Fibroblast of lung (primary cell): ENCODE measurements around the gene LGI2. TPM values are rescaled to one million over a fixed set of nuclear protein-coding genes. Genes with fewer than 3 reads are reported as not detected.

Source experiments
- DNase-seq, 2 donors: peaks; one replicate each; pipeline versions ENCODE4 v3.0.0 to v3.0.0-alpha.2; 2010; ENCODE audit warnings: low read depth in 2 of 2
- H2AFZ ChIP-seq: 2 replicates; pipeline ENCODE4 v1.5.1; 2012; ENCODE audit warnings: low read length, control low read depth, inconsistent platforms
- H3K27ac ChIP-seq: 2 replicates; pipeline ENCODE4 v1.5.1; 2011; ENCODE audit warnings: low read length, control low read depth; ENCODE audit not compliant: insufficient read depth
- H3K27me3 ChIP-seq: 2 replicates; pipeline ENCODE4 v1.5.1; 2011; ENCODE audit warnings: mild to moderate bottlenecking, low read length; ENCODE audit not compliant: control insufficient read depth, insufficient read depth
- H3K36me3 ChIP-seq: 2 replicates; pipeline ENCODE4 v1.5.1; 2011; ENCODE audit warnings: low read length; ENCODE audit not compliant: control insufficient read depth, insufficient read depth
- H3K4me1 ChIP-seq: 2 replicates; pipeline ENCODE4 v1.5.1; 2011; ENCODE audit warnings: low read length; ENCODE audit not compliant: control insufficient read depth, insufficient read depth; ENCODE audit errors: extremely low read depth
- H3K4me2 ChIP-seq: 2 replicates; pipeline ENCODE4 v1.5.1; 2011; ENCODE audit warnings: low read length, control low read depth; ENCODE audit not compliant: insufficient read depth; ENCODE audit errors: extremely low read depth
- H3K4me3 ChIP-seq, 4 experiments: fragments of 200-600 bp in 1 of 4; sonication (generic) in 1 of 4; replicated peaks in 1 of 4; 2 replicates each; pipeline ENCODE4 v1.5.1; 2011 to 2016; ENCODE audit warnings: low read length in 4 of 4, low read depth in 3 of 4, mild to moderate bottlenecking in 3 of 4, control low read depth in 2 of 4, inconsistent platforms in 1 of 4, mixed read lengths in 1 of 4; ENCODE audit not compliant: insufficient read depth in 1 of 4; ENCODE audit errors: control extremely low read depth in 1 of 4
- H3K79me2 ChIP-seq: 2 replicates; pipeline ENCODE4 v1.5.1; 2012; ENCODE audit warnings: mild to moderate bottlenecking, low read length, inconsistent platforms; ENCODE audit not compliant: control insufficient read depth, insufficient read depth
- H3K9ac ChIP-seq: 2 replicates; pipeline ENCODE4 v1.5.1; 2011; ENCODE audit warnings: mild to moderate bottlenecking, low read length, control low read depth; ENCODE audit not compliant: insufficient read depth
- H3K9me3 ChIP-seq: 2 replicates; pipeline ENCODE4 v1.5.1; 2012; ENCODE audit warnings: low read depth, low read length; ENCODE audit not compliant: control insufficient read depth, insufficient read depth
- H4K20me1 ChIP-seq: 2 replicates; pipeline ENCODE4 v1.5.1; 2011; ENCODE audit warnings: low read length; ENCODE audit not compliant: control insufficient read depth, insufficient read depth; ENCODE audit errors: extremely low read depth
- CTCF ChIP-seq, 2 donors: IDR thresholded peaks in 1 of 2; conservative IDR thresholded peaks in 1 of 2; 1 replicate in 1 of 2; 2 replicates in 1 of 2; pipeline ENCODE4 v1.5.1; 2011 to 2012; ENCODE audit warnings: low read length in 2 of 2, control low read depth in 1 of 2, inconsistent platforms in 1 of 2, low read depth in 1 of 2, mild to moderate bottlenecking in 1 of 2
- EZH2 ChIP-seq: IDR thresholded peaks from 2 replicates; pipeline ENCODE4 v1.5.1; 2012; ENCODE audit warnings: low read length, control low read depth, mild to moderate bottlenecking; ENCODE audit errors: missing control alignments
- polyA plus RNA-seq, 2 donors: library from polyadenylated mRNA; depleted of rRNA in 1 of 2; stranded (reverse) in 1 of 2; unstranded in 1 of 2; fragments of >200 nt; gene quantifications; 2 replicates each; pipeline ENCODE4 v1.2.1, GENCODE V29; 2011 to 2012; ENCODE audit warnings: missing spikeins in 1 of 2
- total RNA-seq: library from RNA; depleted of rRNA; stranded (reverse); fragments of >200 nt; gene quantifications from 2 replicates; pipeline ENCODE4 v1.2.1, GENCODE V29; 2014

LGI2 gene
- total and polyA plus RNA-seq, 2 donors (not counting 1 experiment from before 2014, with no cell fraction given), result under 0.01 TPM; not detected in 1

GRCh38 chr4:24980064-24980690 is 50.6 kb downstream of the LGI2 start:
- Histone ChIP-seq H3K9me3 (no peaks in the 10 kb centered on the region), H4K20me1 (no peaks in the 10 kb centered on the region), H3K79me2 (no peaks in the 10 kb centered on the region), H3K36me3 (no peaks in the 10 kb centered on the region), H3K4me2 (peak overlapping the region; percentile 23), H3K4me3 (no peak overlapping the region), H3K27ac (no peak overlapping the region), H3K4me1 (no peaks in the 10 kb centered on the region), H3K9ac (no peak overlapping the region), H3K27me3 (peaks cover 2% of the 10 kb centered on the region), H2AFZ (no peak overlapping the region)
- TF ChIP-seq EZH2 (no peak), CTCF (conservative IDR thresholded peaks at IDR 0.05 in 1 of 2, IDR thresholded peaks at IDR 0.05 in 1 of 2; ENCODE audit: low read depth in 1 of 2, low read length in 2 of 2) (peak; percentile 89 to 93)
- DNase-seq, result peak; percentile 59 to 67

DNA sequence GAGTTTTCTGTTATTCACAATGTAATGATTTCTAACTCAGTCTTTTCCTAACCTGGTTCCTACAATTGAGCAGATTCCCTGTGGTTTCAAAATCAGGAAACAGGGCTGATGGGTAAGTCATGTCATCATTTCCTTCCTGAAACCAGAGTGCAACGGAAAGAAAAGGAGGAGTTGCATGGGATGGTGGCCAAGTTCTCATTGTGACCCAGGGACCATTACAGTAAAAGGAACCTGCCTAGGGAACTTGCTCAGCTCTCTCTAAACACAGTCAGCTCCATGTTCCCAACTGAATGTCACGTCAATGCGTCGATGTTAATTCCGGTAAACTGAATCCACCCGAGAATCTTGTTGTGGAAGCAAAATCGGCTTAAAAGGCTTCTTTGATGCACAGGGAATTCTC is 51.2 kb downstream of the LGI2 start:
- H3K4me1 ChIP-seq, result no peaks in the 10 kb centered on the region
- no peak overlapping the region for H2AFZ ChIP-seq
- no peak overlapping the region for H3K4me3 ChIP-seq
- TF ChIP-seq CTCF (conservative IDR thresholded peaks at IDR 0.05 in 1 of 2, IDR thresholded peaks at IDR 0.05 in 1 of 2; ENCODE audit: low read depth in 1 of 2, low read length in 2 of 2) (no peak), EZH2 (no peak)
- no peak overlapping the region for H3K4me2 ChIP-seq
- H3K9me3 ChIP-seq, result no peaks in the 10 kb centered on the region
- no peak overlapping the region for H3K9ac ChIP-seq
- no peak overlapping the region for H3K27ac ChIP-seq
- DNase-seq, result no peak
- no peaks in the 10 kb centered on the region for H3K79me2 ChIP-seq
- H3K27me3 ChIP-seq, result peaks cover 3% of the 10 kb centered on the region
- H3K36me3 ChIP-seq, result no peaks in the 10 kb centered on the region
- no peaks in the 10 kb centered on the region for H4K20me1 ChIP-seq

DNA sequence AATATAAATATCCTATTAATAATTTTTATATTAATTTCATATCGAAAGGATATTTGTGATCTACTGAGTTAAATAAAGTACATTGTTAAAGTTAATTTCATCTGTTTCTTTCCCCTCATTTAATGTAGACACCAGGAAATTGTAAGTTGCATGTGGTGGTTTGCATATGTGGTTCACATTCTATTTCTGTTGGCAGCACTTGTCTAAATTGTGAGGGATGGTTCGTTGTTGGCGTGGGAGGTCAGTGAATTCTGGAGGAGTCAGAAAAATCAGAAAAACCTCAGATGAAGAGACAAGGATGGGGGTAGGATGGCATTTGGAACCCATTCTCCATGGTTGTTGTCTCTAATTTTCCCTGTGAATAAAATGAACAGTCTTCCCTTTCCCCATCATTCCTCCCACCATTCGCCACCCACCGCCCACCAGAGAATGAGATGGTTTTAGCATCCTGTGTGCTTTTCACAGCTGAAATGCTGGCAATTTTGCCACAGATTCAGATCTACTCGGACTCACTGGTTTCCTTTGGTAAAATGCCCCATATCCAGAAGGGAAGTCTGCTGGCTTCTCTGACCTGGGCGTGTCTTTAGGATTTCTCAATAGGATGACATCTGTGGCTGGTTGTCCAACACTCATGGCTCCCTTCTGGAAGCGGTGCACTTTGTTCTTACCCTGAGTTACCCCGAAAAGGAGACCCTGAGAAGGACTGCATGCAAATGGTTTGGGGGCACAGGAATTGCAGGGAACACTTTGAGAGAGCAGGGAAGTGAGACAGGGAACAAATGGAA is 52.3 kb downstream of the LGI2 start:
- Histone ChIP-seq H3K27ac (no peak overlapping the region), H3K4me1 (no peaks in the 10 kb centered on the region), H3K9ac (no peak overlapping the region), H3K9me3 (no peaks in the 10 kb centered on the region), H3K4me3 (no peak overlapping the region), H3K27me3 (peaks cover 2% of the 10 kb centered on the region), H3K4me2 (no peak overlapping the region), H3K79me2 (no peaks in the 10 kb centered on the region), H2AFZ (no peak overlapping the region), H3K36me3 (no peaks in the 10 kb centered on the region), H4K20me1 (no peaks in the 10 kb centered on the region)
- no peak for DNase-seq
- no peak for TF ChIP-seq EZH2
- TF ChIP-seq CTCF (conservative IDR thresholded peaks at IDR 0.05 in 1 of 2, IDR thresholded peaks at IDR 0.05 in 1 of 2; ENCODE audit: low read depth in 1 of 2, low read length in 2 of 2), result no peak
